Trophoblast cell (in vitro differentiated cells and primary cell): ENCODE measurements around the gene SCEL.

Source experiments
- DNase-seq, 2 donors: peaks; one replicate each; pipeline ENCODE4 v3.0.0-alpha.2; 2016
- H2AFZ ChIP-seq: 2 replicates; pipeline ENCODE4 v1.6.1; 2013; ENCODE audit warnings: low read length, moderate library complexity, mild to moderate bottlenecking; ENCODE audit not compliant: insufficient read depth, poor library complexity
- H2AK5ac ChIP-seq: 2 replicates; pipeline ENCODE4 v1.6.1; 2013; ENCODE audit warnings: mild to moderate bottlenecking, low read length
- H2BK120ac ChIP-seq: 2 replicates; pipeline ENCODE4 v1.6.1; 2013; ENCODE audit warnings: low read length, mild to moderate bottlenecking, moderate library complexity; ENCODE audit not compliant: insufficient read depth, poor library complexity
- H2BK12ac ChIP-seq: 2 replicates; pipeline ENCODE4 v1.6.1; 2013; ENCODE audit warnings: mild to moderate bottlenecking, low read length, moderate library complexity
- H2BK5ac ChIP-seq: 2 replicates; pipeline ENCODE4 v1.6.1; 2013; ENCODE audit warnings: low read length, low read depth, moderate library complexity, mild to moderate bottlenecking; ENCODE audit not compliant: poor library complexity
- H3K14ac ChIP-seq: 2 replicates; pipeline ENCODE4 v1.6.1; 2013; ENCODE audit warnings: mild to moderate bottlenecking, low read length
- H3K18ac ChIP-seq: 2 replicates; pipeline ENCODE4 v1.6.1; 2013; ENCODE audit warnings: mild to moderate bottlenecking, low read length
- H3K23ac ChIP-seq: 2 replicates; pipeline ENCODE4 v1.6.1; 2013; ENCODE audit warnings: low read length
- H3K27ac ChIP-seq: 2 replicates; pipeline ENCODE4 v1.5.1; 2013; ENCODE audit warnings: low read depth, mild to moderate bottlenecking, inconsistent platforms, low read length, moderate library complexity
- H3K27me3 ChIP-seq: 2 replicates; pipeline ENCODE4 v1.6.1; 2013; ENCODE audit warnings: inconsistent platforms, mild to moderate bottlenecking, low read length, moderate library complexity; ENCODE audit not compliant: insufficient read depth
- H3K36me3 ChIP-seq, 2 experiments: 1 replicate in 1 of 2; 2 replicates in 1 of 2; pipeline ENCODE4 v1.6.1; 2013; ENCODE audit warnings: low read length in 2 of 2, mild to moderate bottlenecking in 2 of 2, moderate library complexity in 1 of 2; ENCODE audit not compliant: insufficient read depth in 2 of 2, control insufficient read depth in 1 of 2
- H3K4ac ChIP-seq: 2 replicates; pipeline ENCODE4 v1.6.1; 2013; ENCODE audit warnings: low read depth, mild to moderate bottlenecking, low read length, moderate library complexity
- H3K4me1 ChIP-seq, 2 experiments: 1 replicate in 1 of 2; 2 replicates in 1 of 2; pipeline ENCODE4 v1.6.1; 2013; ENCODE audit warnings: low read length in 2 of 2, mild to moderate bottlenecking in 2 of 2, moderate library complexity in 1 of 2; ENCODE audit not compliant: insufficient read depth in 2 of 2, control insufficient read depth in 1 of 2
- H3K4me2 ChIP-seq: 2 replicates; pipeline ENCODE4 v1.6.1; 2013; ENCODE audit warnings: inconsistent platforms, mild to moderate bottlenecking, low read length, moderate library complexity
- H3K4me3 ChIP-seq: 2 replicates; pipeline ENCODE4 v1.5.1; 2013; ENCODE audit warnings: mild to moderate bottlenecking, low read depth, low read length, inconsistent platforms
- H3K79me1 ChIP-seq: one replicate; pipeline ENCODE4 v1.6.1; 2013; ENCODE audit warnings: low read length
- H3K79me2 ChIP-seq: 2 replicates; pipeline ENCODE4 v1.6.1; 2013; ENCODE audit warnings: low read length, mild to moderate bottlenecking; ENCODE audit not compliant: control insufficient read depth, insufficient read depth, poor library complexity
- H3K9ac ChIP-seq: 2 replicates; pipeline ENCODE4 v1.6.1; 2013; ENCODE audit warnings: mild to moderate bottlenecking, low read length
- H3K9me3 ChIP-seq: 2 replicates; pipeline ENCODE4 v1.6.1; 2013; ENCODE audit warnings: low read depth, mild to moderate bottlenecking, control low read depth, inconsistent platforms, low read length; ENCODE audit not compliant: insufficient read depth
- H4K12ac ChIP-seq: 2 replicates; pipeline ENCODE4 v1.6.1; 2013; ENCODE audit warnings: low read depth, mild to moderate bottlenecking, low read length, moderate library complexity
- H4K8ac ChIP-seq: 2 replicates; pipeline ENCODE4 v1.6.1; 2013; ENCODE audit warnings: low read depth, mild to moderate bottlenecking, low read length, moderate library complexity
- H4K91ac ChIP-seq: one replicate; pipeline ENCODE4 v1.6.1; 2013; ENCODE audit warnings: low read depth, mild to moderate bottlenecking, low read length, moderate library complexity
- WGBS: extraction: QIAGEN DNeasy Blood & Tissue Kit; methylation state at CpG from one replicate; pipeline ENCODE4 v1.1.7; 2013; ENCODE audit warnings: missing lambda C conversion rate; ENCODE audit not compliant: insufficient read length, insufficient coverage; ENCODE audit errors: extremely low coverage; 5-methylcytosine and 5-hydroxymethylcytosine counted together

Gene SCEL

GRCh38 chr13:77545626-77546412, 10.3 kb downstream of the SCEL start:
- H4K8ac ChIP-seq, result no peak overlapping the region
- WGBS, result no CpG with 5 or more reads among the region's 3 CpGs
- no peak overlapping the region for H4K91ac ChIP-seq
- H3K23ac ChIP-seq, result no peak overlapping the region
- H3K79me2 ChIP-seq, result no peaks in the 10 kb centered on the region
- DNase-seq, result no peak
- H2BK5ac ChIP-seq, result no peak overlapping the region
- no peaks in the 10 kb centered on the region for H3K4me1 ChIP-seq
- H3K27ac ChIP-seq, result no peak overlapping the region
- no peak overlapping the region for H3K18ac ChIP-seq
- no peaks in the 10 kb centered on the region for H3K27me3 ChIP-seq
- no peak overlapping the region for H2BK12ac ChIP-seq
- no peaks in the 10 kb centered on the region for H3K36me3 ChIP-seq
- H3K4me3 ChIP-seq, result no peak overlapping the region
- no peaks in the 10 kb centered on the region for H3K79me1 ChIP-seq
- no peak overlapping the region for H4K12ac ChIP-seq
- no peak overlapping the region for H2AFZ ChIP-seq
- H3K4ac ChIP-seq, result no peak overlapping the region
- no peak overlapping the region for H2BK120ac ChIP-seq
- no peak overlapping the region for H3K9ac ChIP-seq
- H2AK5ac ChIP-seq, result no peak overlapping the region
- no peak overlapping the region for H3K14ac ChIP-seq
- no peaks in the 10 kb centered on the region for H3K9me3 ChIP-seq
- H3K4me2 ChIP-seq, result no peak overlapping the region

- H3K4ac ChIP-seq, result no peak overlapping the region
- no peaks in the 10 kb centered on the region for H3K27me3 ChIP-seq
- no peaks in the 10 kb centered on the region for H3K36me3 ChIP-seq
- no peak overlapping the region for H4K8ac ChIP-seq
- H4K91ac ChIP-seq, result no peak overlapping the region
- no CpG with 5 or more reads among the region's 1 CpG for WGBS
- no peak overlapping the region for H2BK12ac ChIP-seq
- no peaks in the 10 kb centered on the region for H3K9me3 ChIP-seq
- H3K14ac ChIP-seq, result no peak overlapping the region
- H3K23ac ChIP-seq, result no peak overlapping the region
- no peak overlapping the region for H3K27ac ChIP-seq
- DNase-seq, result no peak
- no peak overlapping the region for H4K12ac ChIP-seq
- H2BK120ac ChIP-seq, result no peak overlapping the region
- no peak overlapping the region for H2AK5ac ChIP-seq
- H3K4me3 ChIP-seq, result no peak overlapping the region
- H3K79me1 ChIP-seq, result no peaks in the 10 kb centered on the region
- H2BK5ac ChIP-seq, result no peak overlapping the region
- no peak overlapping the region for H2AFZ ChIP-seq
- H3K9ac ChIP-seq, result no peak overlapping the region
- no peak overlapping the region for H3K18ac ChIP-seq
- no peaks in the 10 kb centered on the region for H3K79me2 ChIP-seq
- H3K4me1 ChIP-seq, result no peaks in the 10 kb centered on the region
- H3K4me2 ChIP-seq, result no peak overlapping the region
These were observed 12.6 kb downstream of the SCEL start for GRCh38 chr13:77548095-77548494.

GRCh38 chr13:77548594-77548993, 13.1 kb downstream of the SCEL start:
- H2AFZ ChIP-seq, result no peak overlapping the region
- no peak overlapping the region for H3K14ac ChIP-seq
- no peaks in the 10 kb centered on the region for H3K36me3 ChIP-seq
- H3K4me2 ChIP-seq, result no peak overlapping the region
- H4K91ac ChIP-seq, result no peak overlapping the region
- no peaks in the 10 kb centered on the region for H3K79me2 ChIP-seq
- H3K27ac ChIP-seq, result no peak overlapping the region
- no peak overlapping the region for H2BK12ac ChIP-seq
- no peaks in the 10 kb centered on the region for H3K4me1 ChIP-seq
- no peak overlapping the region for H4K8ac ChIP-seq
- no peak overlapping the region for H4K12ac ChIP-seq
- no peak overlapping the region for H2AK5ac ChIP-seq
- H3K27me3 ChIP-seq, result no peaks in the 10 kb centered on the region
- H2BK5ac ChIP-seq, result no peak overlapping the region
- no CpG with 5 or more reads among the region's 3 CpGs for WGBS
- H3K18ac ChIP-seq, result no peak overlapping the region
- no peak overlapping the region for H3K4ac ChIP-seq
- no peaks in the 10 kb centered on the region for H3K79me1 ChIP-seq
- no peak overlapping the region for H3K9ac ChIP-seq
- no peak overlapping the region for H2BK120ac ChIP-seq
- no peaks in the 10 kb centered on the region for H3K9me3 ChIP-seq
- no peak overlapping the region for H3K23ac ChIP-seq
- no peak for DNase-seq
- no peak overlapping the region for H3K4me3 ChIP-seq

- Histone ChIP-seq H3K4me2 (no peak overlapping the region), H3K4ac (no peak overlapping the region), H3K27me3 (no peaks in the 10 kb centered on the region), H3K27ac (no peak overlapping the region), H3K9ac (no peak overlapping the region), H3K14ac (no peak overlapping the region), H2AFZ (no peak overlapping the region), H3K18ac (no peak overlapping the region), H3K23ac (no peak overlapping the region), H3K4me3 (no peak overlapping the region), H2AK5ac (no peak overlapping the region), H2BK12ac (no peak overlapping the region), H4K12ac (no peak overlapping the region), H2BK120ac (no peak overlapping the region), H2BK5ac (no peak overlapping the region), H3K79me2 (no peaks in the 10 kb centered on the region), H3K79me1 (peaks cover 1% of the 10 kb centered on the region), H3K36me3 (no peaks in the 10 kb centered on the region), H4K91ac (no peak overlapping the region), H3K9me3 (no peaks in the 10 kb centered on the region), H4K8ac (no peak overlapping the region), H3K4me1 (peaks cover 0 to 3% of the 10 kb centered on the region in 2 experiments)
- no CpG with 5 or more reads among the region's 5 CpGs for WGBS
- no peak for DNase-seq
These were observed 18.6 kb downstream of the SCEL start for GRCh38 chr13:77554069-77554468.
